IMR-90 (cell line): Measurements from ENCODE around the gene IL16. TPM values are rescaled to one million over a fixed set of nuclear protein-coding genes. Genes with fewer than 3 reads are reported as not detected.

ENCODE experiments used
- ATAC-seq: fragments of 200-7000 bp; cut with Tn5 transposase; 2 replicates; pipeline ENCODE4 v1.9.1; 2020; ENCODE audit warnings: low read depth, mild to moderate bottlenecking, moderate library complexity
- BruUV-seq: library from RNA; stranded (reverse); fragments of 400-500 nt; replicated peaks from 2 replicates; lab custom pipeline; 2021; lab: Mats Ljungman, UMichigan
- CTCF ChIA-PET: fragments of 300-600 bp; formaldehyde crosslinking; extraction: SDS; loops from one replicate; lab custom pipeline; 2021; ENCODE audit warnings: antibody characterized with exemption; lab: Yijun Ruan, JAX
- POLR2A ChIA-PET: fragments of 300-600 bp; sonication (Branson Sonifier 250); formaldehyde crosslinking; loops from one replicate; lab custom pipeline; 2022; ENCODE audit warnings: antibody characterized with exemption; ENCODE audit not compliant: unreplicated experiment; lab: Charles Lee
- DNase-seq: peaks from one replicate; pipeline ENCODE4 v3.0.0; 2013
- H2AFZ ChIP-seq: replicated peaks from 2 replicates; pipeline ENCODE3; 2013; ENCODE audit warnings: low read length, mild to moderate bottlenecking; ENCODE audit not compliant: poor library complexity
- H2AK5ac ChIP-seq: 2 replicates; pipeline ENCODE4 v1.6.1; 2013; ENCODE audit warnings: low read depth, low read length, inconsistent platforms
- H2AK9ac ChIP-seq: replicated peaks from 2 replicates; pipeline ENCODE3; 2013; ENCODE audit warnings: mild to moderate bottlenecking, low read depth, low read length, moderate library complexity; ENCODE audit not compliant: poor library complexity
- H2BK120ac ChIP-seq: 2 replicates; pipeline ENCODE4 v1.6.1; 2013; ENCODE audit warnings: low read depth, low read length, inconsistent platforms
- H2BK15ac ChIP-seq: 3 replicates; pipeline ENCODE4 v1.6.1; 2013; ENCODE audit warnings: low read depth, low read length, inconsistent platforms
- H2BK20ac ChIP-seq: 2 replicates; pipeline ENCODE4 v1.6.1; 2013; ENCODE audit warnings: low read depth, mild to moderate bottlenecking, inconsistent platforms, low read length, moderate library complexity
- H2BK5ac ChIP-seq: 2 replicates; pipeline ENCODE4 v1.6.1; 2013; ENCODE audit warnings: mild to moderate bottlenecking, low read depth, low read length, inconsistent platforms; ENCODE audit not compliant: poor library complexity, severe bottlenecking
- H3K14ac ChIP-seq: replicated peaks from 2 replicates; pipeline ENCODE4 v1.6.1; 2013; ENCODE audit warnings: low read depth, low read length, inconsistent platforms
- H3K18ac ChIP-seq: 2 replicates; pipeline ENCODE4 v1.6.1; 2013; ENCODE audit warnings: low read depth, low read length, control low read depth
- H3K23ac ChIP-seq: 2 replicates; pipeline ENCODE4 v1.6.1; 2013; ENCODE audit warnings: low read depth, low read length, inconsistent platforms
- H3K27ac ChIP-seq: 2 replicates; pipeline ENCODE4 v1.5.1; 2013; ENCODE audit warnings: mild to moderate bottlenecking, control low read depth, low read length; ENCODE audit not compliant: insufficient read depth
- H3K27me3 ChIP-seq: 2 replicates; pipeline ENCODE4 v1.6.1; 2013; ENCODE audit warnings: low read length; ENCODE audit not compliant: control insufficient read depth, insufficient read depth
- H3K36me3 ChIP-seq: 2 replicates; pipeline ENCODE4 v1.6.1; 2013; ENCODE audit warnings: low read length, mixed read lengths; ENCODE audit not compliant: control insufficient read depth, insufficient read depth
- H3K4ac ChIP-seq: 2 replicates; pipeline ENCODE4 v1.6.1; 2013; ENCODE audit warnings: low read depth, low read length, inconsistent platforms
- H3K4me1 ChIP-seq: 2 replicates; pipeline ENCODE4 v1.6.1; 2013; ENCODE audit warnings: low read length, mixed read lengths; ENCODE audit not compliant: control insufficient read depth, insufficient read depth
- H3K4me2 ChIP-seq: 2 replicates; pipeline ENCODE4 v1.6.1; 2013; ENCODE audit warnings: low read depth, mild to moderate bottlenecking, control low read depth, low read length, moderate library complexity
- H3K4me3 ChIP-seq: 2 replicates; pipeline ENCODE4 v1.5.1; 2013; ENCODE audit warnings: low read depth, mild to moderate bottlenecking, control low read depth, low read length, moderate library complexity; ENCODE audit not compliant: insufficient read depth
- H3K56ac ChIP-seq: 2 replicates; pipeline ENCODE4 v1.6.1; 2013; ENCODE audit warnings: low read length, inconsistent platforms; ENCODE audit not compliant: insufficient read depth; ENCODE audit errors: extremely low read depth
- H3K79me1 ChIP-seq, 2 experiments: 2 replicates each; pipeline ENCODE4 v1.6.1; 2013; ENCODE audit warnings: low read length in 2 of 2, inconsistent platforms in 1 of 2, low read depth in 1 of 2
- H3K9ac ChIP-seq: 2 replicates; pipeline ENCODE4 v1.6.1; 2013; ENCODE audit warnings: low read depth, low read length, control low read depth
- H3K9me1 ChIP-seq: 2 replicates; pipeline ENCODE4 v1.6.1; 2013; ENCODE audit warnings: low read length, inconsistent platforms; ENCODE audit not compliant: insufficient read depth
- H3K9me3 ChIP-seq: 2 replicates; pipeline ENCODE4 v1.6.1; 2013; ENCODE audit warnings: low read length; ENCODE audit not compliant: control insufficient read depth, insufficient read depth
- H4K20me1 ChIP-seq: 2 replicates; pipeline ENCODE4 v1.6.1; 2013; ENCODE audit warnings: low read length, inconsistent platforms; ENCODE audit not compliant: insufficient read depth
- H4K5ac ChIP-seq: 2 replicates; pipeline ENCODE4 v1.6.1; 2013; ENCODE audit warnings: mild to moderate bottlenecking, low read depth, low read length, control low read depth
- H4K8ac ChIP-seq, 2 experiments: 2 replicates each; pipeline ENCODE4 v1.6.1; 2013; ENCODE audit warnings: low read depth in 2 of 2, low read length in 2 of 2, control low read depth in 1 of 2, inconsistent platforms in 1 of 2
- H4K91ac ChIP-seq: 2 replicates; pipeline ENCODE4 v1.6.1; 2013; ENCODE audit warnings: low read depth, low read length, inconsistent platforms; ENCODE audit not compliant: insufficient read depth
- BHLHE40 ChIP-seq: fragments of 150-350 bp; IDR thresholded peaks from 2 replicates; pipeline ENCODE4 v1.6.1; 2016; ENCODE audit warnings: mild to moderate bottlenecking, low read depth, low read length
- CEBPB ChIP-seq: IDR thresholded peaks from 2 replicates; pipeline ENCODE4 v1.6.1; 2012; ENCODE audit warnings: low read depth, low read length, improper control_type of control experiment
- CHD1 ChIP-seq: IDR thresholded peaks from 2 replicates; pipeline ENCODE4 v1.6.1; 2012; ENCODE audit warnings: low read depth, low read length, improper control_type of control experiment
- ELK1 ChIP-seq: fragments of 150-350 bp; IDR thresholded peaks from 2 replicates; pipeline ENCODE4 v1.6.1; 2016; ENCODE audit warnings: low read depth, mild to moderate bottlenecking, low read length, moderate library complexity, borderline replicate concordance
- FOS ChIP-seq: fragments of 150-350 bp; IDR thresholded peaks from 2 replicates; pipeline ENCODE4 v1.6.1; 2016; ENCODE audit warnings: low read depth, low read length
- MAZ ChIP-seq: IDR thresholded peaks from 2 replicates; pipeline ENCODE4 v1.6.1; 2012; ENCODE audit warnings: low read depth, mild to moderate bottlenecking, low read length, improper control_type of control experiment, moderate library complexity, borderline replicate concordance
- MXI1 ChIP-seq: IDR thresholded peaks from 2 replicates; pipeline ENCODE4 v1.6.1; 2012; ENCODE audit warnings: low read depth, mild to moderate bottlenecking, low read length, moderate library complexity, borderline replicate concordance
- NFE2L2 ChIP-seq: fragments of 150-350 bp; IDR thresholded peaks from 2 replicates; pipeline ENCODE4 v1.6.1; 2016; ENCODE audit warnings: low read depth, mild to moderate bottlenecking, low read length
- RAD21 ChIP-seq: IDR thresholded peaks from 2 replicates; pipeline ENCODE4 v1.6.1; 2012; ENCODE audit warnings: low read length, improper control_type of control experiment
- RCOR1 ChIP-seq: IDR thresholded peaks from 2 replicates; pipeline ENCODE4 v1.6.1; 2012; ENCODE audit warnings: mild to moderate bottlenecking, low read length, improper control_type of control experiment; ENCODE audit not compliant: insufficient replicate concordance
- SMC3 ChIP-seq: fragments of 150-350 bp; IDR thresholded peaks from 2 replicates; pipeline ENCODE4 v1.6.1; 2016; ENCODE audit warnings: low read depth, mild to moderate bottlenecking, antibody characterized with exemption, low read length, moderate library complexity
- USF2 ChIP-seq: fragments of 150-350 bp; IDR thresholded peaks from 2 replicates; pipeline ENCODE4 v1.6.1; 2017; ENCODE audit warnings: mild to moderate bottlenecking, antibody characterized with exemption, low read length, low read depth
- WGBS, 2 experiments: methylation state at CpG; one replicate each; pipeline versions ENCODE4 v1.1.5 to v1.1.7; 2013; ENCODE audit warnings: missing lambda C conversion rate in 2 of 2; ENCODE audit not compliant: insufficient read length in 1 of 2; ENCODE audit errors: extremely low coverage in 2 of 2; 5-methylcytosine and 5-hydroxymethylcytosine counted together
- dilution Hi-C: fragments of 300-500 bp; cut with HindIII; formaldehyde crosslinking; loops from one replicate; pipeline ENCODE4 v1.14.3; 2018; ENCODE audit warnings: low sequenced_read_pairs; ENCODE audit not compliant: unreplicated experiment
- in situ Hi-C: fragments of 300-500 bp; cut with MboI; formaldehyde crosslinking; loops from 3 replicates; pipeline ENCODE4 v1.14.3; 2019; ENCODE audit warnings: low sequenced_read_pairs, inconsistent platforms, mixed read lengths
- intact Hi-C: fragments of 100-400 bp; cut with micrococcal nuclease; formaldehyde crosslinking; loops from 2 replicates; pipeline ENCODE4 v1.10.0; 2022
- polyA plus RNA-seq, 3 experiments: library from polyadenylated mRNA; depleted of rRNA; stranded (reverse); fragments of >200 nt; gene quantifications; 2 replicates each; pipeline ENCODE4 v1.2.3, GENCODE V29; 2012; ENCODE audit warnings: low replicate concordance in 1 of 3
- total RNA-seq: library from RNA; depleted of rRNA; stranded (reverse); fragments of >200 nt; gene quantifications from 2 replicates; pipeline ENCODE4 v1.2.3, GENCODE V29; 2012

The IL16 gene
- total and polyA plus RNA-seq, 2 of the 4 experiments (the other 2 are of a cell fraction): 0.18 to 0.27 TPM

- no peak overlapping the region for H4K5ac ChIP-seq
- no peak overlapping the region for H4K91ac ChIP-seq
- no peak overlapping the region for H2BK5ac ChIP-seq
- no peak overlapping the region for H3K4ac ChIP-seq
- H2BK120ac ChIP-seq: no peak overlapping the region
- no peak overlapping the region for H2AK9ac ChIP-seq
- no peak overlapping the region for H3K14ac ChIP-seq
- no peaks in the 10 kb centered on the region; the same call in 1 of the 2 replicates for H3K27me3 ChIP-seq
- no peak overlapping the region for H3K9ac ChIP-seq
- BruUV-seq: no TSS peak
- no peak overlapping the region for H3K27ac ChIP-seq
- H3K18ac ChIP-seq: no peak overlapping the region
- no peak overlapping the region for H3K56ac ChIP-seq
- no peaks in the 10 kb centered on the region for H3K4me1 ChIP-seq
- in situ Hi-C loops: loop anchor here (10.0 kb wide), 1 partner anchor 47 kb away; no protein-coding TSS in a partner anchor
- intact Hi-C loops: no loop called here
- no peaks in the 10 kb centered on the region for H3K79me1 ChIP-seq
- 100% methylated on average over 1 of the region's 4 CpGs; no CpG with 5 or more reads in 1 of the 2 experiments for WGBS, 2 experiments
- H2AFZ ChIP-seq: no peak overlapping the region
- TF ChIP-seq MAZ (no peak), SMC3 (no peak), ELK1 (no peak), RCOR1 (no peak), MXI1 (no peak), CEBPB (no peak), FOS (no peak), CHD1 (no peak), RAD21 (no peak), NFE2L2 (no peak), BHLHE40 (no peak), USF2 (no peak)
- H3K4me2 ChIP-seq: no peak overlapping the region
- H3K23ac ChIP-seq: no peak overlapping the region
- H2AK5ac ChIP-seq: no peak overlapping the region
- H3K4me3 ChIP-seq: no peak overlapping the region
- H4K20me1 ChIP-seq: no peaks in the 10 kb centered on the region
- DNase-seq (no peak), ATAC-seq (no peak)
- H2BK20ac ChIP-seq: no peak overlapping the region
- no peaks in the 10 kb centered on the region for H3K36me3 ChIP-seq
- no peak overlapping the region for H2BK15ac ChIP-seq
- no peaks in the 10 kb centered on the region for H3K9me3 ChIP-seq
- CTCF ChIA-PET: interaction anchor here (1.2 kb wide), 1 partner anchor 10 kb away, joined by 3 read pairs; no protein-coding TSS in a partner anchor
- no peak overlapping the region for H4K8ac ChIP-seq
- dilution Hi-C loops: no loop called here
- POLR2A ChIA-PET: no interaction called here
- H3K9me1 ChIP-seq: no peaks in the 10 kb centered on the region
Observed at GRCh38 chr15:81347910-81348309, 151.2 kb downstream of the IL16 start.
